GM18517 (cell line): ENCODE results near the gene SYTL3.

ENCODE experiments used
- ATAC-seq: cut with Tn5 transposase; IDR thresholded peaks from one replicate; pipeline ENCODE4 v1.9.1; 2021; ENCODE audit warnings: mild to moderate bottlenecking, moderate library complexity; ENCODE audit not compliant: unreplicated experiment

The SYTL3 gene

GRCh38 chr6:158756977-158757752, 107.3 kb downstream of the SYTL3 start:
- ATAC-seq, result no peak

- no peak for ATAC-seq
Measured at GRCh38 chr6:158757753-158758090, 107.9 kb downstream of the SYTL3 start.

DNA sequence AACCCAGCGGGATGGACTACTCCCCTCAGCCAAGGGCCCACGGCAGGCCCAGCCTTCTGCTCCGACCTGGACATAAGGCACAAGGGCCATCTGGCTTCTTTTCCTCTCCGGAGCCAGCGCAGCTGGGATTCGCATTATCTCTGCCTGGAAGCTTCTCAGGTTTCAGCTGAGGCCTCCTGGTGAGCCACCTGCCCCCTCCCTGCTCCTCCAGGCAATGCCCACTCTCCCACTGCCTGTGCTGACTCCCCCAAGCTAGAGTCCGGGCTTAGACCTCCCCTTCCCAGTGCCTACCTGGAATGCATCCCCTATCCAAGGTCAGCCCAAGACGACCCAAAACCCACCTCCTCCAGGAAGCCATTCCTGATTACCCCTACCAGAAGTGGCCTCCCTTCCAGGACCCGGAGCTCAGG, 108.6 kb downstream of the SYTL3 start:
- ATAC-seq, result no peak

DNA sequence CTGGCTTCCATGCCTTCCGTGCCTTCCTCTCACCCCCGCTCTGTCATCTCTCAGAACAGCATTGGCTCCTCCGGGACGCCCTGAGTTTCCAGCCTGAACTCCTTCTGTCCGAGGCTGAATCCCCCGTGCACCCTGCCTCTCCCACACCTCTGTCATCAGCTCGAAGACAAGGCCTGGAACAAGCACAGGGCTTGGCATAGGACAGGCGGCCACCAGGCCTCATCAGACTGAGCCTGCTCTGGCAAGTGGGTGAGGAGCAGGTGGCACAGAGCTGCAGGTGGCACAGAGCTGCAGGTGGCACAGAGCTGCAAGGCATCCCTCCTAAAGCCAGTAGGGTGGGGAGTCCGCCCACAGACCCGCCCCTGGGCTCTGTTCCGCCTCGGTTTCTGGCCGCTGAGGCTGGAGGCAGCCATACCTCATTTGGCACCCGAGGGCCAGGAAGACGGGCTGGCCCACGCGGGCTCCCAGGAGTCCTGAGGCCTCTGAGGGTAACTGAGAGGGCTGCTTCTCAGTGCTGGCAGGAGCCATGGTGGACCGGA, 109.2 kb downstream of the SYTL3 start:
- no peak for ATAC-seq

GRCh38 chr6:158759966-158760617, 110.2 kb downstream of the SYTL3 start:
- ATAC-seq, result no peak

DNA sequence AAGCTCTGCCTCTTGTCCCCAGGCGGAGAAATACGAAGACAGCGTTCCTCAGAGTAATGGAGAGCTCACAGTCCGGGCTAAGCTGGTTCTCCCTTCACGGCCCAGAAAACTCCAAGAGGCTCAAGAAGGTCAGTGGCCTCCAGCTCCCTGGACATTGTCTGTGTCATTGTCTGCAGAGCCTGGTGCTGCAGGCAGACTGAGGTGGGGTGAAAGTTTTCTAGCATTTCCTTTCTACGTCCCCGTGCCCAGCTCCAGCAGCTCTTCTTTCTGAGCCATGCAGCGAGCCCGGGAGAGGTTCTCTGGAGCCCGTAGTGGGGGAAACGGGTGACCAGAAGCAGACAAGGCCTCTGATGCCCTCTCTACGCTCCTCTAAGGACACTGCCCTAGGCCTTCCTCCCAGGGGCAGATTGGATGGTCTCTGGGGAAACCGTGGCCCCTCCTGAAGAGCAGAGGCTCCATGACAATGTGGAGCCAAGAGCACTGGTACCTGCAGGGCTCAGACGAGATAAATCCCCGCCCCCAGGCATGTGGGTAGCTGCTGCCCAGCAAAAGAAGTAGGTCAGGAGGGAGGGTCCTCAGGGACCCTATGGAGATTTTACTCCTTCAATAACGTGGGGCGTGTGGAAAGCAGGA, 110.9 kb downstream of the SYTL3 start:
- no peak for ATAC-seq

GRCh38 chr6:158761746-158762145, 111.9 kb downstream of the SYTL3 start:
- no peak for ATAC-seq

DNA sequence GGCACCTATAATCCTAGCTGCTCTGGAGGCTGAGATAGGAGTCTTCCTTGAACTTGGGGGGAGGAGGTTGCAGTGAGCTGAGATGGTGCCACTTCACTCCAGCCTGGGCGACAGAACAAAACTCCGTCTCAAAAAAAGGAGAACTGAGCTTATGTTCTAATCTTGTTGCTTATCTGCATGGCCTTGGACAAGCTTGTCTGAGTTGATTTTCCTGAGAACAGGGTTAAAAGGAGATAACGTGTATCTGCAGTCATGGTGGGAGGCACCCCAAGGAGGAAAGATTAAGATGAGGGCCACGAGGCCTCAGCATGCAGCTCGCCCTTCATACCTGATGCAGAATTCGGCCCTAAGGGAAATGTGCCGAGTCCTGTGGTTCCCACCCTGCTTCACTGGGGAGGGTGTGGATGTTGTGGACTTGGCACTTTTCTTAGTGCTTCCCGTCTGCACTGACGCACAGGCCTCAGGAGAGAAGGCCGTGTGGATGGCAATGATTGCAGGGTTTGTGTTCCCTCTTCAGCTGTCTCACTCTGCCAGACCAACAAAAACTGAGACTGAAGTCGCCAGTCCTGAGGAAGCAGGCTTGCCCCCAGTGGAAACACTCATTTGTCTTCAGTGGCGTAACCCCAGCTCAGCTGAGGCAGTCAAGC, 113.1 kb downstream of the SYTL3 start:
- no peak for ATAC-seq

GRCh38 chr6:158763434-158764182, 113.8 kb downstream of the SYTL3 start:
- no peak for ATAC-seq

GRCh38 chr6:158764183-158764849, 114.5 kb downstream of the SYTL3 start:
- ATAC-seq, result no peak

- no peak for ATAC-seq
Measured at GRCh38 chr6:158764926-158765325, 115.1 kb downstream of the SYTL3 start.

DNA sequence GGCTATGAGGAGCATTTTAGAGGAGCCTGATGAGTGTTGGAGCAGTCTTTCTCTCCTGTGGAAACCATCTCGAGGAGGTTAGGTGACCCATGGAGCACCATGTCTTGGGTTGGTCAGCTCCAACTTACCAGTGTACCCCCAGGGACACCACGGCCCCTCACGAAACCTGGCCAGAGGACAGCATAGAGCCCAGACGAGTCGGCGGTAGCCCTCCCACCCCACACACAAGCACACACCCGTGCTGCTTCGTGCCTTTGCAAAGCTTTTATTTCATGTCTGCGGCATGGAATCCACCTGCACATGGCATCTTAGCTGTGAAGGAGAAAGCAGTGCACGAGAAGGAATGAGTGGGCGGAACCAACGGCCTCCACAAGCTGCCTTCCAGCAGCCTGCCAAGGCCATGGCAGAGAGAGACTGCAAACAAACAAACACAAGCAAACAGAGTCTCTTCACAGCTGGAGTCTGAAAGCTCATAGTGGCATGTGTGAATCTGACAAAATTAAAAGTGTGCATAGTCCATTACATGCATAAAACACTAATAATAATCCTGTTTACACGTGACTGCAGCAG, 115.7 kb downstream of the SYTL3 start:
- no peak for ATAC-seq

- no peak for ATAC-seq
Measured at GRCh38 chr6:158766621-158767455, 117.0 kb downstream of the SYTL3 start.

GRCh38 chr6:158767709-158768108, 117.9 kb downstream of the SYTL3 start:
- no peak for ATAC-seq

GRCh38 chr6:158768436-158768835, 118.6 kb downstream of the SYTL3 start:
- ATAC-seq, result no peak

- ATAC-seq, result no peak
Measured at GRCh38 chr6:158769234-158769770, 119.4 kb downstream of the SYTL3 start.

DNA sequence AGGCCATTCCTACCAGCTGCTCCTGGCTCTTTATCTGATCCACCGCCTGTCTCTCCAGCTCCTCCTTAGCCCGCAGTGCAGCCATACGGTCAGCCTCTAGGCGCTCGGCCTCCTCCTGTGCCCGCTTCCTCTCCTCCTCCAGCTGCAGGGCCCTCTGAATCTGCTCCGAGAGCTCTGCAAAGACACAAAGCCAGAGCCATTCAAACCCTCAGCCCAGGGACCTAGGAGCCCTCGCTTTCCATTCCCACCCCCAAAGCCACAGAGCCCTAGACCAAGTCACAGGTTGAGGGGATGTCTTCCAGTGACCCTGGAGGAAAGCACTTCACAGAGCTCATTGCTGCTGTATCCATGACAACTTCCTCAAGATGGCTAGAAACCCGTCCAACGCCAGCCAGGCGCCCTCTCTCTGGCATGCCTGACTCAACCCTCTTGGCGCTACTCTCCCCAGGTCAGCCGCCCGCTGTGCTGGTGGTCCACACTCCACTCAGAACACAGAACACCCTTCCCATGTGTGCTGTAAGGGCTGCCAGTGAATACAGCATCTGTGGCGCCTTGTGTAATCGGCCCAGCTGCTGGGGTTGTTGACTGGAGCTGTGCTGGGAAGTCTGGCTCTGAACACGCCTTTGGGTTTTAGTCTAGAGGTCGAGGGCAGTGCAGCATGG, 120.0 kb downstream of the SYTL3 start:
- ATAC-seq, result no peak
